Forelimb muscle (tissue), 1 donor: ENCODE results near the gene DTL. TPM values are rescaled to one million over a fixed set of nuclear protein-coding genes. Genes with fewer than 3 reads are reported as not detected.

Experiments
- DNase-seq: peaks from one replicate; pipeline ENCODE4 v3.0.0-alpha.2; 2013; ENCODE audit warnings: low read depth
- polyA plus RNA-seq: library from polyadenylated mRNA; unstranded; fragments of 120-200 nt; gene quantifications from one replicate; pipeline ENCODE4 v1.2.1, GENCODE V29; 2013; ENCODE audit not compliant: insufficient read length

DTL gene
- polyA plus RNA-seq, 1 donor = 7.6 TPM

GRCh38 chr1:212129781-212130180 is 94.2 kb downstream of the DTL start:
- no peak for DNase-seq

- no peak for DNase-seq
Observed at GRCh38 chr1:212132025-212132424, 96.5 kb downstream of the DTL start.

GRCh38 chr1:212133319-212133718 is 97.8 kb downstream of the DTL start:
- DNase-seq = no peak

- DNase-seq = no peak
Observed at GRCh38 chr1:212135166-212135565, 99.6 kb downstream of the DTL start.

- DNase-seq = no peak
Observed at GRCh38 chr1:212137854-212138253, 102.3 kb downstream of the DTL start.

- no peak for DNase-seq
Observed at GRCh38 chr1:212138457-212138856, 102.9 kb downstream of the DTL start.

GRCh38 chr1:212139526-212140135 is 104.1 kb downstream of the DTL start:
- DNase-seq = no peak

- DNase-seq = no peak
Observed at GRCh38 chr1:212141404-212141803, 105.9 kb downstream of the DTL start.

GRCh38 chr1:212142883-212143530 is 107.5 kb downstream of the DTL start:
- no peak for DNase-seq

- DNase-seq = no peak
Observed at GRCh38 chr1:212147581-212148033, 112.1 kb downstream of the DTL start.

GRCh38 chr1:212149566-212149965 is 114.0 kb downstream of the DTL start:
- DNase-seq = no peak

- no peak for DNase-seq
Observed at GRCh38 chr1:212152308-212152693, 116.8 kb downstream of the DTL start.

GRCh38 chr1:212152869-212153268 is 117.3 kb downstream of the DTL start:
- no peak for DNase-seq

- no peak for DNase-seq
Observed at GRCh38 chr1:212153635-212154034, 118.1 kb downstream of the DTL start.

Other genes with a start within 250 kb of the DTL start
- gene LPGAT1, start 205.0 kb upstream of the DTL start, polyA plus RNA-seq = 16.3 TPM
- gene INTS7, start 191 bp upstream of the DTL start, polyA plus RNA-seq = 13.5 TPM
- gene PPP2R5A, start 249.7 kb downstream of the DTL start, polyA plus RNA-seq = 27.7 TPM